Frontal cortex (tissue), 4 donors: ENCODE data around the gene ATP11A. TPM values are rescaled to one million over a fixed set of nuclear protein-coding genes. Genes with fewer than 3 reads are reported as not detected.

ENCODE experiments used
- DNase-seq, 2 donors: peaks; one replicate each; pipeline ENCODE4 v3.0.0; 2012; ENCODE audit warnings: low spot score in 2 of 2
- FAIRE-seq: peaks from 2 replicates; lab custom pipeline; 2012; peaks lifted over from hg19 to GRCh38; lab: Jason Lieb, UNC
- total RNA-seq: library from RNA; depleted of rRNA; stranded (reverse); fragments of >200 nt; gene quantifications from one replicate; pipeline ENCODE4 v1.2.3, GENCODE V29; 2014
- donor health status: control.
- donor health status: control.
- donor health status: control.

ATP11A gene
- total RNA-seq, 1 donor from 2014 or later = 6.9 TPM

DNA sequence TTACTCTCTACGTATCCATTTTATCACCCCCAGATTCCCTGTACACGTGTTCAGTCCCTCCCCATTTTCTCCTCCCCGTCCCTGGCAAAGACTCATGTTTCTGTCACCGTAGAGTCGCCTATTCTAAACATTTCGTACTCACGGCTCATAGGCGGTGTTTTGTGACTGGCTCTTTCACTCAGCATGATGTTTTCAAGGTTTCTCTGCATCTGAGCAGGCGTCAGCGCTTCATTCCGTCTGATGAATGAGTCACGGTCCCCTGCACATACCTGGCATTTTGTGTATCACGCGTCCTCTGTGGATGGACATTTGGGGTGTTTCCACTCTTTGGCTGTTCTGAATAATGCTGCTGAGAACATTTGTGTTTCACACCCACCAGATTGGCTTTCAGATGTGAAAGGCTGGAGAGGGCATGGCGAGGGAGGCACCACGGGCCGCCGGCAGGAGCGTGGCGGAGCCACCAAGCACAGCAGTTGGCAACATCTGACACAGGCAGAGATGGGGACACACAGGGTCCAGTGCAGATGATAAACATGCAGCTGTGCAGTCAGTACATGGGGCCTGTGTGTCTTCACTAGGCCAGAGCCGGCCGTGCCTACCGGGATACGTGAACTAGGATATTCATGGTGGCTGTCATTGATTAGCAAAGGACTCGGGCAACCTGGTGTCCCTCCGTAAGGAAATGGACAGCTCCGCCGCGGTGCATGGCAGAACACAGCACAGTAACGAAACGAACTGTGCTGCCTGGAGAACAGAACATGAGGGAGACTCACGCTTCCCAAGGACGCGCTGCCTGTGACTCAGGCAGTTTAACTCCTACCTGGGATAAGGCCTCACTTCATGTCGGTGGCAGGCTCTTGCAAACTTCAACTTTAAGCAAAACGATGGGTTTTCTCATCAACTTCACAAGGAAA lies 117.2 kb downstream of the ATP11A start:
- FAIRE-seq (no peak), DNase-seq (no peak)

DNA sequence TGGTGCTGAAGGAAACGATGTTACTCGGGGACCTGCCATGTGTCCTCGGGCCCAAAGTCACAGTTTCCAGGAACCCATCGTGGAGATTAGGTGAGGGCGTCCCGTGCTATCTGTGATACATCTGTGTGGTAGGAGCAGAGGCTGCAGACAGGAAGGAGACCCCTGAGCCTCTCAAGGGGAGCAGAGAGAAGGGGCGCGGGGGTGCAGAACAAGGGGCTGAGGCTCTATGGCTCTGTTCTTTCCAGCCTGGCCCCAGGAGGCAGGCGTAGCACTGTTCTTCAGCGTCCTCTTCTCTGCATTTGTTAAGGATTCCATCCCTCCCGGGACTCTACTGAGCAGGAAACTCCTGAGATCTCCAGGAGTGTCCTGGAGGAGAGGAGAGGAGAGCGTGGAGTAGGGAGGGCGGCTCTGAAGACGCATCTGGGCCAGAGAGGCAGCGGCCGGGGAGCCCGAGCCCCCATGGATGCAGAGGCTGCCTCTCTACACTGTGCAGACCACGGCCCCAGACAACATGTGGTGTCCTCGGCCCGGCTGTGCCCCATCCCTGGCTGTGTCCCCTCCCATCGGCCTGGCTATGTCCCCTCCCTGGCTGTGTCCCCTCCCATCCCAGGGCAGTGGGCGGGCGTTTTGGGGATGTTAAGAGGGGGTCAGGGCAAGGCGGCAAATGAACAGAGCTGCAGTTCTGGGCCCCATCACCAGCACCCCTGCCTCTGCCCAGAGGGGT lies 118.0 kb downstream of the ATP11A start:
- no peak for FAIRE-seq

DNA sequence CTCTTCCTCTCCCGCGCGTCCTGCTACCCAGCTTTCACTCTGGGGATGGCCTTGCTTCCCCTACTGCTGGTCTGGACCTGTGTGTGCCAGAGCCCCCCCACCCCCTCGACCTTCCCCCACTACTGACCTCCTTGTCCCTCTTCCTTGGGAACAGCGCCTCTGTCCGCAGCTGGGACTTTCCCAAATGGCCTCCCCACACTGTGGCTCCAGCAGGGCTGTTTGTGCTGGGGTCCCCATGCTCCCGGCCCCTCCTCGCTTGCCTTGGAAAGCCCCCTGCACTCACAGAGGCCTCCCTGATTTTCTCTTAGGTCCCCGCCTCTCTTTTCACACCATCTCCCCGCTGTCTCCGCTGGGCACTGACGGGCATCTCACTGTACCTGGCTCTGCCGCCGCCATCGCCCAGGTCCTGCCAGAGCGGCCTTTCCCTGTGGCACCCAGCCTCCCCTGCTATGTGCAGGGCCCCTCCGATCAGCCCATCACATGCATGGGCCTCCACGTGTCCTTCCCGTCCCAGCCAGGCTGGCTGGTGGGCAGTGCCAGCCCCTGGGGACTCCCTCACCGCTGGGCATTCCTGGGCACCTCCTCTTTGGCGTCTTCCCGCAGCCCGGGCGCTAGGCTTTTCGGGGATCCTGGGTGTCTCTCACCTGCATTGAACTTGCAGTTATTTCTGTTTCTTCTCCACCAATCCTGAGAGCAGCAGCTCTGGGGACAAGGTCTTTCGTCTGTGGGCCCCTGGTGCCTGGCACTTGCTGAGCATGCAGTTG lies 118.7 kb downstream of the ATP11A start:
- no peak for FAIRE-seq
- DNase-seq = no peak

More for the DNA sequence above, 118.0 kb downstream of the ATP11A start:
- no peak for DNase-seq

DNA sequence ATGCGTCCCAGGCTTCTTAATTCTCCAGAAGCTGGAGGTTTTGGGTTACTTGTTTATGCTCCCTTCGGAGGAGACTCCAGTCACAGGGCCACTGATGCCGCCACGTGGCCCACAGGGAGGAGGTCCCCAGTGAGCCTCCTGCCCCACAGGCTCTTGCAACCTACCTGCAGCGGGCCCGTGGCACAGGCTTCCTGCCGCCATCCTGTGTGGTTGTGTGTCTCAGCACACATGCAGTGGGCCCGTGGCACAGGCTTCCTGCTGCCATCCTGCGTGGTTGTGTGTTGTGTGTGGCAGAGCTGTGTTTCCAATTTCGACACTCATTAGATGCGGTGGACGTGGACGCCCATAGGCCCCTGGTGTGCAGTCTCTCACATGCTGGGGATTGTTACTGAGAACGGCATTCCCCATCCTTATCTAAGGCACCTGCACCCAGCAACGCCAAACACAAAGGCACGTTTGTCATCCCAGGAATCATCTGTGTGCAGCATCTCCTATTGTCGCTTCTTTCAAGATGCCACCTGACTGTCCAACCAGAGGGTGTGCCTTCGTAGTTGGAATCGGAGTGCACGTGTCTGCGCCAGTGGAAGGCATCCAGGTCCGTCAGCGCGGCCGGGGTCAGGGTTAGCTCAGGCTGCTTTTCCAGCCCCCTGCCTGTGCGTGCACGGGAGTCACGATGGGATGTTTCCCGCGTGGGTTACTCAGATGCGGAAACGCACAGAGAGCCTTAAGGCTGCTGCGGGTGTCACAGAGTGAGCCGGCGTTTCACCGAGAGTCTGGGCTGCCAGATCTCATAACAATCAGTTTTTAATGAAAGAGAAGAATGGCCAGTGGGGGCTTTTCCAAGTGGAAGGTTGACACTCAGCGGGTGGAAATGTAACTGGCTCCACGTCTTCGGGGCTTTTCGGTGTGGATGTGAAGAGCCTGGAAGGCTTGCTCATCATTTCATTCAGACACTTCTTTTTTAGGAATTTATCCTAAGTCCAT lies 119.8 kb downstream of the ATP11A start:
- DNase-seq (no peak), FAIRE-seq (no peak)

DNA sequence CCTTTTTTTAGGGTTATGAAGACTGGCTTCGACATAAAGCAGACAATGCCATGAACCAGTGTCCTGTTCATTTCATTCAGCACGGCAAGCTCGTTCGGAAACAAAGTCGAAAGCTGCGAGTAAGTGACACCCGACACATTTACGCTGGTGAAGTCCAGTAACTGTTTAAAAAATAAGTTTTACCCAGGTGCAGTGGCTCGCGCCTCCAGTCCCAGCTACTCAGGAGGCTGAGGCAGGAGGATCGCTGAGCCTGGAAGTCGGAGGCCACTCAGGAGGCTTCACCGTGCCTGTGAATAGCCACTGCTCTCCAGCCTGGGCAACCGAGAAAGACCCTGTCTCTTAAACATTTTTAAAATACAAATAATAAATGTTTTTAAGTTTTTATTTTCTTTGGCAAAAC lies 120.8 kb downstream of the ATP11A start:
- FAIRE-seq = no peak
- DNase-seq = no peak

DNA sequence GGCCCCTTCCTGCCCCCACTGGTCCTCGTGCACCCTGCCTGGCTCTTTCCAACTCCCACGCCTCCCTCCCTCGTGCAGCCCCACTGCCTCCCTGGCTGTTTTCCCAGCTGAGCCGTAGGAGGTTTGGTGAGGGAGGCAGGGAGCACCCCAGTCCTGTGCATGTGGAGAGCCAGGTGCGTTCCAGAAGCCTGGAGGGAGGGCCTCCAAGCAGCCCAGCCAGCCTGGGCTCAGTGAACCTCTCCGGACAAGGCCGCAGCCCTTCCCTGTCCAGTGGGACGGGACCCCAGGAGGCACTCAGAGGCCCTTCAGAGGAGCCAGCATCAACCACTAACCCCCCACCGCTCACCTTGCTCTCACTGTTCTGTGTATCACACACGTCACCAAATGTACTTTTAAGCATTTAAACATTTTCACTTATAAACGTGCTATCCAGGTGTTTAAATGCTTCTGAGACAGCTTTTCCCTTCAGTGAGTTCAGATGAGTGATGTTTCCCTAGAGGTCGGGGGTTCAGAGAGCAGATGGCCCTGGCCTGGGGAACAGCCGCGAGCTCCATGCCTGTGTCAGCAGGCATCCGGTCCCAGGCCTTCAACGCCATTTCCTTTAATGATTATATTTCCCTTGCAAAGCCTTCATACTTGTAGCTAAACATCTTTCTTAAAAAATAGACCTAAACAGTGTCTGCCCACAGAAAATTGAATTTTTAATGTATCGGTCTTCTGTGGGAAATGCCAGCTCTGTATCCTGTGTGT lies 122.6 kb downstream of the ATP11A start:
- DNase-seq (no peak), FAIRE-seq (no peak)

DNA sequence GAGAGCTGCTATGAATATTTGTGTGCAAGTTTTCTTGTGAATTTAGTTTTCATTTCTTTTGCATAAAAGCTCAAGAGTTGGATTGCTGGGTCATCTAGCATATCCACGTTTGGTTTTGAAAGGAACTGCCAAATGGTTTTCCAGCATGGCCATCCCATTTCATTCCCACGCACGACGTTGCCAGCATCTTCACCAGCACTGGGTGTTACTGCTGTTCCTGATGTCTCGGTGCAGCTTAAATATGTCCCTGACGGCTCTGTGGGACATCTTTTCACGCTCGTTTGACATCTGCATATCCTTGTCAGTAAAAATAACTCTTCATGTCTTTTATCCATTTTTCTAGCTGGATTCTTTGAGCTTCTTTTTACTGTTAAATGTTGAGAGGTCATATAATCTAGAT lies 123.7 kb downstream of the ATP11A start:
- DNase-seq (no peak), FAIRE-seq (no peak)

DNA sequence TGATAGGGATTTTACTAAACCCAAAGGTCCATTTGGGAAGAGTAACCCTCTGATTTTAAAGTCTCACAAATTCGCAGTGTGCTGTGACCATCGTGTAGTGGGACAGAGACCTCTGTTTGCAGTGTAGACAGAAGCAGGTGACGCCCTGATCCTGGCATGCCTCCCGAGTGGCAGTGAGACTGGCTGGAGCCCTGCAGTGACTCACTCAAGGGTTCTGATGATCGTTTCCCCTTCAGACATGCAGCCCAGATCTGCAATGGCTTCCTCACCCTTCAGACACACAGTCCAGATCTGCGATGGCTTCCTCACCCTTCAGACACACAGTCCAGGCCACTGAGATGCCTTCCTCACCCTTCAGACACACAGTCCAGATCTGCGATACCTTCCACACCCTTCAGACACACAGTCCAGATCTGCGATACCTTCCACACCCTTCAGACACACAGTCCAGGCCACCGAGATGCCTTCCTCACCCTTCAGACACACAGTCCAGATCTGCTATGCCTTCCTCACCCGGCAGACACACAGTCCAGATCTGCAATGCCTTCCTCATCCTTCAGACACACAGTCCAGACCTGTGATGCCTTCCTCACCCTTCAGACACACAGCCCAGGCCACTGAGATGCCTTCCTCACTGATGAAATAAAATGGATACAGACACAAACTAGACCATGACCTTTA lies 125.2 kb downstream of the ATP11A start:
- no peak for FAIRE-seq
- no peak for DNase-seq

DNA sequence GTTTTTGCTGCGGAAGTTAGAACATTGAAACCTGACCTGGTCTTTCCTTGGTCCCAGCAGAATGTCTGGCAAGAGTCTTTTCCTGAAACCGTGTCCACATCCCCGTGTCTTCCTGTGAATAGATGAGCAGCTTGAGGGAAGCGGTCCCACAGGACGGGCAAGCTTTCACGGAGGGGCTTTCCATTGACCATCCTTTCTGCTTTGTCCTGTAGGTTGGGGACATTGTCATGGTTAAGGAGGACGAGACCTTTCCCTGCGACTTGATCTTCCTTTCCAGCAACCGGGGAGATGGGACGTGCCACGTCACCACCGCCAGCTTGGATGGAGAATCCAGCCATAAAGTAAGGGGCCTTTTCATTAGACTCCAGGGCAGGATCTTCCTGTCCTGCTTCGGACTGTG lies 126.0 kb downstream of the ATP11A start:
- FAIRE-seq (no peak), DNase-seq (no peak)

DNA sequence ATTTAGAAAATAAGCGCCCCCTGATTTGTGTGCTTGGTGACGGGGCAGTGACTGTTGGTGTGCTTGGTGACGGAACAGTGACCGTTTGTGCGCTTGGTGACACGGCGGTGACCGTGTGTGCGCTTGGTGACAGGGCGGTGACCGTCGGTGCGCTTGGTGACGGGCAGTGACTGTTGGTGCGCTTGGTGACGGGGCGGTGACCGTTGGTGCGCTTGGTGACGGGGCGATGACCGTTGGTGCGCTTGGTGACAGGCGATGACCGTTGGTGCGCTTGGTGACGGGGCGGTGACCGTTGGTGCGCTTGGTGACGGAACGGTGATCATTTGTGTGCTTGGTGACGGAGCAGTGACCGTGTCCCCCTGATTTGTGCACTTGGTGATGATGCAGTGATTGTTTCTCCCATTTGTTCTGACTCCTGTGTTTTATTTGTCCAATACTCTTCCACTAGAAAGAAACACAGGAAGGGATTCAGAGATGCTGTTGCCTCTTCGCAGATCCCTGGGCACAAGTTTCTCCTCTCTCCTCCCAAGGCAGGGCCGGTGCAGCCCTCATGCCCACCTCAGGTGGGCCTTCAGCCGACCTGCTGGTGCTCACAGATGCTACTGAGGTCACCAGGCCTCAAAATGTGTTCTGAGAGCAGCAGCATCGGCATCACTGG lies 128.3 kb downstream of the ATP11A start:
- no peak for DNase-seq
- no peak for FAIRE-seq

DNA sequence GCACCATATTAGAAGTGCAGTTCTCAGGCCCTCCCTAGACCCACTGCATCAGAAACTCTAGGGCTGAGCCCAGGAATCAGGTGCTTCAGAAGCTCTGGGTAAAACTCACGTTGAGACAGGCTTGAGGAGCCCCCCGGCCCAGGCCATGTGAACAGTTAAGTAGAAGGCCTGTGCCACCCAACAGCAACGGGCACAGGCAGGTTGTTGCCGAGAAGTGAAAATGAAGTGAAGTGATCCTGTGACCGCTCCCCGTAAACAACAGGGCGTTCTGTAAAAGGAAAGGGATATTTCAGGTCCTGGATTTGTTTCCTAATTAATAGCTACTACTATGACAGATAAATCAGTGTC lies 128.8 kb downstream of the ATP11A start:
- FAIRE-seq (no peak), DNase-seq (no peak)

DNA sequence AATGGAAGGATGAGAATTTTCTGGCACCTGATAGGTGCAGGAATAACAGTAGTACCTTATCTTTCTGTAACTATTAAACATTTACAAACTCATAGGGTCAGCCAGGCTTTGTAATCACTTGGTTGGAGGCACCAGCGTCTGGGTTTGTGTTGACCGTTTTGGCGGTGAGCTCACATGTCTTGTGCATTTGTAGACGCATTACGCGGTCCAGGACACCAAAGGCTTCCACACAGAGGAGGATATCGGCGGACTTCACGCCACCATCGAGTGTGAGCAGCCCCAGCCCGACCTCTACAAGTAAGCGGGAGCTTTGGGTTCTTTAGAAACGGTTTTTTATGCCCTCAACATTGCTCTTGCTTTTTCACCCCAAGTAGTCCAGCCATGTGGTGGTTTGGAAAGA lies 129.3 kb downstream of the ATP11A start:
- DNase-seq (no peak), FAIRE-seq (no peak)

DNA sequence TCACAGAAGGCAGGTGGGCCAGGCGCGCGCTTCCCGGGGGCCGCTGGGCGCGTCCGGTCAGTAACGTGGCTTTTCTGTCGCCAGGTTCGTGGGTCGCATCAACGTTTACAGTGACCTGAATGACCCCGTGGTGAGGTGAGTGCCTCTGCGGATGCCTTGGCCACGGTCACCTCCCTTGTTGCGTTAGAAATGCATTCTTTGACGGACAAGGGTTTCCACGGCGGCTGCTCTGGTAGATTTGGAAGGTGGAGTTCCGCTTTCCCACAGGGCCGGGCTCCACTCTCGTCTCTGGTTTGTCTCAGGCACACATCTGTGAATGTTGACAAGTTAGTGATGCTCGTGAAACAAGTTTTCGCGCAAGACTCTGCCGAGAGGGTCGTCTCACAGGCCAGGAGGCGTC lies 130.0 kb downstream of the ATP11A start:
- FAIRE-seq (no peak), DNase-seq (no peak)

DNA sequence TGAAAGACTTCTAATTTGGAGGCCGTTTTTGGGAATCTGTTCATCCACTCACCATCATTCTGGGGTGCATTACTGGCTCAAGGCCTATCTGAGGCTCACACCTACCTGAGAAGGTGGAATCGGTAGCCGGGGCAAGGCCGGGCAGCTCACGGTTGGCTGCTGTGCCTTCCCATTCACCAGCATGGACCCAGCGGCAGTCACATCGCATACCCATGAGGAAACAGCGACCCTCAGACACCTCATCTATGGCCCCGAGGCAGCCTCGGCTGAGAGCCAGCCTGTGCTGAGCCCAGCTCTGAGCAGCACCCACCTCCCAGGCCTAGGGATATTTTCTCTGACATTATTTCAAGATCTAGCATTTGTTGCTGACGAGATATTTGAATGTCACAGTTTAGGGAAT lies 130.5 kb downstream of the ATP11A start:
- FAIRE-seq = no peak
- no peak for DNase-seq

DNA sequence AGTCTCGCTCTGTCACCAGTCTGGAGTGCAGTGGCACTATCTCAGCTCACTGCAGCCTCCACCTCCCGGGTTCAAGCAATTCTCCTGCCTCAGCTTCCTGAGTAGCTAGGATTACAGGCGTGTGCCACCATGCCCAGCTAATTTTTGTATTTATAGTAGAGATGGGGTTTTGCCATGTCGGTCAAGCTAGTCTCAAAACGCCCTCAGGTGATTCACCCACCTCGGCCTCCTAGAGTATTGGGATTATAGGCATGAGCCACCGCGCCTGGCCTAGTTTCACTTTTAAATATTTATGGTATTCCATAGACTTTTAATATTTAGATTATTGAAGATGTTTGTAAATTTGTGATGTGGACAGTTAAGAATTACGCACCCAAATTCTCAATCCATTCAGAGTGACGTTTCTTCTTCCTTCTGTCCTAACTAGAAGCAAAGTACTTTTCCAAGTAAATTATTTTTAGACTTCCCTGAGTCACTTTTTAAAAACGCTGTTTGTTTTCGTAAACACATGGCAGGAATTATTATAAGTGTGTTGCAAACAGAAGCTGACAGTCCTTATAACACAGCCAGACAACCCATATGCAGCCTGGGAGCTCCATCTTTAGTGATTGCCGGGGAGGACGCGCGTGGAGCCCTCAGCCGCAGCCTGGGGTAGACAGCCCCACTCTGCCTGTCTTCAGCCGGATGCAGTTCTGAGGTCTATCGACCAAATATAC lies 131.7 kb downstream of the ATP11A start:
- FAIRE-seq (no peak), DNase-seq (no peak)

DNA sequence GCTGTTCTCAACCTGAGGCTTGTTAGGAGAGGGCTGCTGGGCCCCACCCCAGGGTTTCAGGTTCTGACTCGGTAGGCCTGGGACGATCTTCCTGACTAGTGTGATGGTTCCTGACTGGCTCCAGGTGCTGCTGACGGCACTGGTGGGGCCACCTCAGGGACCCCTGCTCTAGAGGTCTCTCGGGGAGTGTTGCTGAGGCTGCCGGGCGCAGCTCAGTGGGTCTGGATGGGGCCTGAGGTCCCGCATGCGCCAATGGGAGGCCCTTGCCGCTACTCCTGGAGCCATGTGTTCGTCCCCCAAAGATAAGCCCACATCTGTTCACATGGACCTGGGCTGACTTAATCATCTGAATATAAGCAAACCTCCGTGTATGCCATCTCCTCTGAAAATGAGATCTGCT lies 133.0 kb downstream of the ATP11A start:
- FAIRE-seq (no peak), DNase-seq (no peak)

DNA sequence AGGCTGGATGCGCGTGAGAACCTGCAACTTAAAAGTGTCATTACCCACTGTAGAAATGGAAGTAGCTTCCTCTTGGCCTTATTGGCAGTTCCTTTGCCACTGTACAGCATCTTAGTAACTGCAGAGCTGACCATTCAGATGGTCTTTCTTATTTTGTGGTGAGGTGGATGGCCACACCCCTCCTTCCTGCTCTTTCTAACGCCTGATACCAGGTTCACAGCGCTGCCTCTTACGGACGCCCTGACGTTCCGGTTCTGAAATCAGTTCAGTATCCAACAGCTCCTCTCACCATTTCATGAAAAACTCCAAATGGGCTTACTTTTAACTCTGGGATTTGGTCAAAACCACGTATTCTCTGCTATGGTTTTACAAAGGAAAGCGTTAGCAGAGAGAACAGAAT lies 134.6 kb downstream of the ATP11A start:
- FAIRE-seq (no peak), DNase-seq (no peak)
